ENCODE measurements around the gene FAM3D.
"Not testable (repeated sequence)": the region's sequence is repeated elsewhere in the genome, so short reads cannot be mapped to it uniquely, and the experiment has no call there.

The FAM3D gene

DNA sequence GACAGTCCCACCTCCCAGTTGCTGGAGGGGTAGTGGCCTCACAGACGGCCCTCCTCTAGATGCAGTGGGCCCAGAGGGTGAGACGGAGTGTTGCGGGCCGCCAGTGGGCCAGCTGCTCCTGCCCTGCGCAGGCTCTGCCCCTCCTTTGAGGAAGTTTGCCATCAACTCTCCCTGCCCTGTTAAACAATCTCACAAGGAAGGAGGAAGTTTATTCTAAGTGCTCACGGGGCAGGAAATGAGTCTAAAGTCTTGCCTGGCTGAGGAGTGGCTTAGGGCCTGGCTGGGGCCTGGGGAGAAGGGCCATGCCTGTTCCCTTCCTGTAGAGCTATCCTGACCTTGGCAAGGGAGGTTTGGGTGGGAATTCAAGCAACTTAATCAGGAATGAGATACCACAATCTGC is at the start of gene FAM3D:
Gene FAM3D (minus strand): TSS at position 92 of the 400 bp plus-strand sequence. CDS start 11,211 bp downstream, outside the sequence.
- DNase-seq, result no peak

- no peak for DNase-seq
Observed at GRCh38 chr3:58713715-58714401, 47.3 kb upstream of the FAM3D start.

- DNase-seq, result no peak
Observed at GRCh38 chr3:58711871-58712270, 45.3 kb upstream of the FAM3D start.

- DNase-seq, result not testable (repeated sequence)
Observed at GRCh38 chr3:58708983-58709382, 42.4 kb upstream of the FAM3D start.

GRCh38 chr3:58708116-58708791 is 41.7 kb upstream of the FAM3D start:
- DNase-seq, result no peak

GRCh38 chr3:58707390-58707930 is 40.9 kb upstream of the FAM3D start:
- no peak for DNase-seq

DNA sequence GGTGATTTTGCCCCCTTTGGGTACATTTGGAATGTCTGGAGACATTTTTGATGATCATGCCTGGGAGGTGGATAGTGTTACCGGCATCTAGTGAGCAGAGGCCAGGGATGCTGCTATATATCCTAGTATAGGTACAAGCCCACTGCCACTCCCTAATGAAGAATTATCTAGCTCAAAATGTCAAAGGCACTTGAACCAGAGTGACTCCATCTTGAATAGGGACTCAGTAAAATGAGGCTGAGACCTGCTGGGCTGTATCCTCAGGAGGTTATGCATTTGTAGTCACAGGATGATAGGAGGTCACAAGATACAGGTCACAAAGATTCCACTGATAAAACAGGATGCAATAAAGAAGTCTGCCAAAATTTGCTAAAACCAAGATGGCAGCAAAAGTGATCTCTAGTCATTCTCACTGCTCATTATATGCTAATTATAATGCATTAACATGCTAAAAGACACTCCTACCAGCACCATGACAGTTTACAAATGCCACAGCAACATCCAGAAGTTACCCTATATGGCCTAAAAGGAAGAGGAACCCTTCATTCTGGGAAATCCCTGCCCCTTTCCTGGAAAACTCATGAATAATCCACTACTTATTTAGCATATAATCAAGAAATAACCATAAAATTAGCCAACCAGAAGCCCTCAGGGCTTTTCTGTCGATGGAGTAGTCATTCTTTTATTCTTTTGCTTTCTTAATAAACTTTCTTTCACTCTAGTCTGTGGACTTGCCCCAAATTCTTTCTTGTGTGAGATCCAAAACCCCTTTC is 40.0 kb upstream of the FAM3D start:
- DNase-seq, result no peak

DNA sequence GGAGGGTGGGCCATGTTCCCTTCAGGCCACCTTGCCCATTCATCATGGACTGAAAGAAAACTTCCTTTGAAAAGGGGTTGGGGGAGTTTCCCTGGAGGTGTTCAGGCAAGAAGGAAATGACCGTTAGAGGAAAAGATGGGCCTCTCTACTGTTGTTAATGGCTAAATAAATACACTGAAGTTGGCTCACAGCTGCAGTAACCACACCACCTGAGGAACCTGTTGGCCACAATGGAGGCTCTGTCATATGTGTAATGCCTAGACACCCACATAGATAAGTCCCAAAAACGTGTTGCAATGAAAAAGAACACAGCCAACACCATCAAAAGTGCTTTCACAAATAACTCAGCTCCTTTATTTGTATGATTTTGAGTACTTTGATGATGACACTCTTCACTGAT is 38.2 kb upstream of the FAM3D start:
- no peak for DNase-seq

GRCh38 chr3:58704304-58704703 is 37.7 kb upstream of the FAM3D start:
- not testable (repeated sequence) for DNase-seq

DNA sequence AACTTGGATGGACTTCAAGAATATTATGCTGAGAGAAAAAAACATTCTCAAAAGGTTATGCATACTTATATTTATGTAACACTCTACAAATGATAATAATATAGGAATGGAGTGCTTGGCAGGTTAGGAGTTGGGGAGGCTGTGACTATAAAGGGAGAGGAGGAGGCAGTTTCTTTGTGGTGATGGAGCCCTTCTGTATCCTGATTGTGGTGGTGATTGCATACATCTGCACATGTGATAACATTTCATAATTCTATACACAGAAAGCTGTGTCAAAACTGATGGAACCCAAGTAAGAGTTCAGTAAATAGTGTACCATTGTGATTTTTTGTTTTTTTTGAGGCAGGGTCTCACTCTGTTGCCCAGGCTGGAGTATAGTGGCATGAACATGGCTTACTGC is 31.7 kb upstream of the FAM3D start:
- no peak for DNase-seq

- no peak for DNase-seq
Observed at GRCh38 chr3:58697561-58697960, 31.0 kb upstream of the FAM3D start.

DNA sequence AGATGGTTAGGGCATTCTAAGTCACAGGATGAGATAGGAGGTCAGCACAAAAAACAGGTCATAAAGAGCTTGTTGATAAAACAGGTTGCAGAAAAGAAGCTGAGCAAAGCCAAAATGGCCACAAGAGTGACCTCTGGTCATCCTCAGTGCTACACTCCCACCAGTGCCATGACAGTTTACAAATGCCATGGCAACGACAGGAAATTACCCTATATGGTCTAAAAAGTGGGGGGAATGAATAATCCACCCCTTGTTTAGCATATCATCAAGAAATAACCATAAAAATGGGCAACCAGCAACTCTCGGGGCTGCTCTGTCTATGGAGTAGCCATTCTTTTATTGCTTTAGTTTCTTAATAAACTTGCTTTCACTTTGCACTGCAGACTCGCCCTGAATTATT is 30.2 kb upstream of the FAM3D start:
- not testable (repeated sequence) for DNase-seq

GRCh38 chr3:58696093-58696492 is 29.5 kb upstream of the FAM3D start:
- DNase-seq, result no peak

- not testable (repeated sequence) for DNase-seq
Observed at GRCh38 chr3:58695284-58695683, 28.7 kb upstream of the FAM3D start.

DNA sequence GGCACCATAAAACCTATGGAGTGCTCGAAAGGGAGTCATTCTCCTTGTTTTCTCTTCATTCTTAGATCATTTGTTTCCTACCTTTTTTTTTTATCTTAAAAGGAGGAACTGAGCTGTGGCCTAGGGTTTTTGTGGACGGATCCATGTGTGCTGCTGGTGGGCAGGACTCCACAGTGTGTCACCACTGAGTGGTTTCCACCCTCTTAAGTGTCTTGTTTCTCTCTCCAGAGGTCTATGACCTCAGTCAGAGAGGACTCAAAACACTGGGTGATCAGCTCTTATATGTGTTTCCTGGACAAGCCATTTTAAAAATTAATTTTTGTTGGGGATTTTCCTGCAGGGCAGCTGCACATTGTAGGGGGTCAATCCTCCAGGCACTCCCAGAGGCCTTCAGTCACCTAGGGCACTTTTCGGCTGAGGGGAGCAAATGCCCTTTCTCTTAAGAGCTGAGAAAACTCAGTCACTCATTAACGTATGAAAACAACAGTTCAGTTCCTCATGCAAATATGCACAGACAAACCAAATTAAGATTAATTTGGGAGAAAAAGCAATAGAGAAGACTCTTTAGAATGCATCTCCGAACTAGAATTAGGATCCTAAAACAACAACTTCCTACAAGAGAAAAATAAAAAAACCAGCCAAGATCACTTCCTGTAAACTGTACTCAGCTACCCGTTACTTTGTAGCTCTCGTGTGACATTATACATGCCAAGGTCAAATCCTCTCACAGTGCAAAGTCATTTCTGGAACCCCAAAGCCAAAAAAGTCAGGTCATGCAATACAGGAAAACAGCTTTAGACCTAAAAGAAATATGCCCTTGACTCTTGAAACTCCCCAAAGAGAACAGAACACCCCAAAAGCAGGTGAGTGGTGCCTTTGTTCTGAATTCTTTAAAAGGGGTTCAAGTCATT is 27.6 kb upstream of the FAM3D start:
- no peak for DNase-seq

GRCh38 chr3:58692484-58692883 is 25.9 kb upstream of the FAM3D start:
- no peak for DNase-seq

DNA sequence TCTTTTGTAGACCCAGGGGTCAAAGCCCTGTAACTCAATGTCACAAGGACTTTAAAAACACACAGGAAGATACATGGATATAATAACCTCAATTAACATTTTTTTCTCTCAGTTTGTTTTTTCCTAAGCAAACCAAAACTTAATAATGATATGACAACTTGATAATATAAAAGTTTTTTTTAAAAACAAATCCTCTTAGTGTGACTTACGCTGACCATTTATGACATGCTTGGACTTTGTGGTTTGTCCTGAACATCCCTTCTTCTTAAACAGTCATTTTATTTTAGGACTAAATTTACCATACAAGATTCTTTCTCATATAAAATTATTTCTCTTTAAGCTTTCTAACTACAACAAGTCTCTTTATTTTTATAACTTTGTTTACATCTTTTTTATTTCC is 25.4 kb upstream of the FAM3D start:
- no peak for DNase-seq

- no peak for DNase-seq
Observed at GRCh38 chr3:58690490-58690889, 23.9 kb upstream of the FAM3D start.

- no peak for DNase-seq
Observed at GRCh38 chr3:58688574-58688973, 22.0 kb upstream of the FAM3D start.

GRCh38 chr3:58686847-58687246 is 20.3 kb upstream of the FAM3D start:
- no peak for DNase-seq

- no peak for DNase-seq
Observed at GRCh38 chr3:58685641-58686040, 19.1 kb upstream of the FAM3D start.

- no peak for DNase-seq
Observed at GRCh38 chr3:58683466-58683865, 16.9 kb upstream of the FAM3D start.

Measured in cerebellar nuclear complex (tissue), 1 donor.